Measurements from ENCODE around the gene RPL35. TPM values are rescaled to one million over a fixed set of nuclear protein-coding genes. Genes with fewer than 3 reads are reported as not detected.

Gene RPL35
- total RNA-seq, 1 donor from 2014 or later: 1,601 TPM

GRCh38 chr9:124877021-124877782 is 15.4 kb upstream of the RPL35 start:
- DNase-seq (ENCODE audit: low spot score): no peak

GRCh38 chr9:124875501-124875900 is 13.7 kb upstream of the RPL35 start:
- DNase-seq (ENCODE audit: low spot score): no peak

- DNase-seq (ENCODE audit: low spot score): no peak
Measured at GRCh38 chr9:124873664-124874063, 11.9 kb upstream of the RPL35 start.

DNA sequence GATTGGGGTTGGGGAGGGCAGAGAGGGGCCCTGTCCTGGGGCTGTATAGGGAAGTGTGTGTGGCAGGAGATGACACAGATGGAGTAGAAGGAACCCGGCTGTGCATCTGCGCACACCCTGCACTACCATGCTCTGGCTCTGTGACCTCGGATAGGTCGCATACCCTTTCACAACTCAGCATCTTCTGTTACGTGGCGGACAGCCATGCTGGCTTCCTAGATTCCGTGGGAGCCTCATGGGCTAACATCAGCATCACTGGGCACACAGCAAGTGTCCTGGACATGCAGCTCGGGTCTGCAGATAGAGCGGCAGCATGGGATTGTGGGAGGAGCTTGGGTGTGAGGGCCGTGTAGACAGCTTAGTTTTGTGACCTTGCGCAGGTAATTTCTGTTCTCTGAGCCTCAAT is 9.4 kb upstream of the RPL35 start:
- no peak for DNase-seq (ENCODE audit: low spot score)

GRCh38 chr9:124870723-124871122 is 9.0 kb upstream of the RPL35 start:
- DNase-seq (ENCODE audit: low spot score): no peak

DNA sequence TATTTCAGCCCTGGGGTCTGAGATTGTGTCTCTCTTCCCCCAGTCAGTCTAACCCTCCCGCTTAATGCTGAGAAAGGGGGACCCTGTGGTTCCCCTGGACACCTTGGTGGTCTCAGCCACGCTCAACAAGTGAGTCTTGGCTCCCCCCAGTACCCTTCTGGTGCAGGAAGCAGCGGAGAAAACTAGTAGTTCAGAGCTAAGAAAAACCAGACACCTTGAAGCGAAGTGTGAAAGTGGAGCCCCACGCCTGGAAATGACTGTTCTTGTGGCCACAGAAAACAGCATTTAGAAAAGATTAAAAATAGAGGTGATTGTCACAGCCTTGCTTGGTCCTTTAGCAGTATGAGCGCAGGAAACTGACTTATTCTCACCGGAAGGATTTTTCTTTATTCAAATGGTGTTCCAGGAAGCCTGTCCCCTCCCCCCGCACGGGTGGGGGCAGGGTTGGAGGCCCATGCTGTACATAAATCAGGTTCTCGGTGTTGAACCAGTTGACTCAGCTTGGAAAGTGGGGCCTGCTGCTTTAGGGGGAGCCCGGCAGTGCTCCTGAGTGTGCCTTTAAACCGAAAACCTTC is 8.3 kb upstream of the RPL35 start:
- peak; percentile 67 for DNase-seq (ENCODE audit: low spot score)

DNA sequence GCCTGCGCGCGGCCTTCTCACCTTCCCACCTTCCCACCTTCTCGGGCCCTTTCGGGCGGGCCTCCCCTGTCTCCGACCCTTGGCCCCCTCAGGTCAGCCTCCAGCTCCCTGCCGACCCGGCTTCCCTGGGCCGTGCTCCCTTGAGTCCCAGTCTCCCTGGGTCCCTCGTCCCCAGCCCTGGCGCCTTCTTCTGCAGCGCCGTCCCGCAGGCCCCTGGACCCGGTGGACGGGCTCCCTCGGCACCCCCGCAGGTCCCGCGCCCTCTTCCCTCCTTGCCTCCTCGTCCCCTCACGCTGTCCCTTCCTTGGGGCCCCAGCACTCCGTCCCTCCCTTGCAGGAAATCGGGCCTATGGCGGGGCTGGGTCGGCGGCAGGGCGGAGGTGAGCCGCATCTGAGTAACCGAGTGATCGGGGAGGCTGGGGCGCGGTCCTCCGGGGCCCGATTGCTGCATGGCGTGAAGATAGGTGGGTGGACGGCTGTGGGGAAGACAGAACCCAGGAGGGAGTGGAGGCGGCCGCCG is 7.8 kb upstream of the RPL35 start:
- DNase-seq (ENCODE audit: low spot score): no peak

DNA sequence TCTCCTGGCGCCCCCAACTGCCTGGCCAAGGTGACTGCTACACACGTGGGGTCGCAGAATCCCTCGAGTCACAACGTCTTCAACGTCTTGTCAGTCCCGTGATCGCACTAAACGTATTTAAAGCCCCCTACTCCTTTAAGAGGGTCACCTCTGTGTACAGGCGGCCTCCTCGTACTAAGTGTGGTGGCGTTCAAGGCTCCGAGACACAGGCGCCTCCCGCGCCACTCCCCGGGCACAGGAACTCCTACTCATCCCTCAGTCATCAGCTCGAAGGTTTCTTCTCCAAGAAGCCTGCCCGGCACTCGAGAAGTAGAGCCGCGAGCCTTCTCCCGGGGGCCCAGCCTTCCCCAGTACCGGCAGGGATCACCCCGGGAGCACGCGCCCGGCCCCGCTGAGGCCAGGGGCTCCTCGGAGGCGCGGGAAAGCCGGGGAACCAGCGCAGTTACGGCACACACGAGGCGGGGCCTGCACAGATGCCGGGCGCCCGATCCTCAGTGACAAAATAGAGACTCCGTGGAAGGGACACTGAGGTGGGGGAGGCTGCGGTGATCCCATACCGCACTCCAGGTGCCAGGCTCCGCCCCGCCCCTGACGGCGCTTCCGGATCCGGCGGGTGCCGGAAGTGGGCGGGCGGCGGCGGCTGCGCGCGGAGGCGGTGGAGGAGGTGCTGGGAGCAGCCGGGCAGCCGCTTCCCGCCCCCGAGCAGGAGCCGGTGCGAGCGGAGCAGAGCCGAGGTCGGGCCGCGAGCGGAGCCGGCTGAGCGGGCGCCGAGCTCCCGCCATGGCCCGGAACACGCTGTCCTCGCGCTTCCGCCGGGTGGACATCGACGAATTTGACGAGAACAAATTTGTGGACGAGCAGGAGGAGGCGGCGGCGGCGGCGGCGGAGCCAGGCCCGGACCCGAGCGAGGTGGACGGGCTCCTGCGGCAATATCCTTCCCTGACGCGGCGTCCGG is 7.0 kb upstream of the RPL35 start:
- DNase-seq (ENCODE audit: low spot score): peak; percentile 89

GRCh38 chr9:124863371-124863871 is 1.7 kb upstream of the RPL35 start:
- DNase-seq (ENCODE audit: low spot score): no peak

DNA sequence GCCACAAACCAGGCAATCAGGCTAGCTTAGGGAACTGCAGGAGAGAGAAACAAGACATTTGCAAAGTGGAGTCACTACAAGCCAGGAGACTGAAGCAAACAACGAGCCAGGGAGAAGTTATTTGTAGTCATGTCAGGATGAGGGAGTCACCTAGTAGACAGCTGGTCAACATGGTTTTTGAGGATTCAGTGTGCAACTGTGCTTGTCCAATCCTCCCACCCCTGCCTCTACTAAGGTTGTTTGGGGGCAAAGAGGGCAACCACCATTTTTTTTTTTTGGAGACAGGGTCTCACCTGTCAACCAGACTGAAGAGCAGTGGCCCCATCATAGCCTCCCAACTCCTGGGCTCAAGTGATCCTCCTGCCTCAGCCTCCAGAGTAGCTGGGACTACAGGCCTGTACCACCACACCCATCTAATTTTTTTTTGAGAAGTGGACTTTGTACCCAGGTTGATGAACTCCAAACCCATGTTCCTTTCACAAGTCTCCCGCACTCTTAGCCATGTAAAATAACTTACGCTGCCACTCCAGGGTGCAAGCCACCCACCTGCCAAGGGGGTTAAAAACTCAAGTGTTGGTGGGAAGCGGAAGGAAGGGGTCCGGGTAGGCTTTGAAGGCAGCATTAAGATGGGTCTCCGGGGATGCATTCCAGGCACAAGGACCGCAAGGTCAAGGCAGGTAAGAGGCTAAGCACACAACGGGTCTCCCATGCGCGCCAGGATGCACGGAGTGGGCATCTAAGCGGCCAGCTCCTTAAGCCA is 995 bp downstream of the RPL35 start:
- DNase-seq (ENCODE audit: low spot score): no peak

DNA sequence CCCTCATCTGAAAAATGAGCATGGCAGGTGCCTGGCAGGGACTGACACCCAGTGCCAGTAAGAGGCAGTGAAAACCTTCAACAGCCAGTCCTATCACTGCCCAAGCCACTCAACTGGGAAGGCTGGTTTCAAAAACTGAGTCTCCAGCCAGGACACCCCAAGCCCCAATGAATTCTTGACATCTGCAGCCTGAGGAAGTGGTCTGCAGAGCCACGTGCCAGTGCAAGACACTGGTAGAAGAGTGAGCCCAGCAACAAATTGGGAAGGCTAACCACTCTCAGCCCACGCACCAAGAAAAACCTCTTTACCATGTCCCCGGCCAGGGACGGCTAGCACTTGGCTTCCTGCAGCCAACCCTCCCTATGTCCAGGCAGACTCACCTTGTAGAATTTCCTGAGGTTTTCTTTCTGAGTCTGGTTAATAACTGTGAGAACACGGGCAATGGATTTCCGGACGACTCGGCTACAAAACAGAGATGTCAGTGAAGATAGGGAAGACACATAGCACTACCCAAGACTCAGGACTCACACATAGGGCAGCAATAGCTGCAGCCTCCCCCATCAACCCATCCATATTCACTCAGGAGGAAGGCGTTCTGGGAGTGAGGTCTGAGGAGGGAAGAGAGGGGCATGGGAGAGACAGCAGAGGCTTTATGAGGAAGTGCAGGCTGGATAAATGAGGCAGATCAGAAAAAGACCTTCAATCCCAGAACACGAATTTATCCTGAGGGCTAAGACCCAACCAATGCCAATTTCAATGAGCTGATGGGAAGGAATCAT is 1.8 kb downstream of the RPL35 start:
- no peak for DNase-seq (ENCODE audit: low spot score)

DNA sequence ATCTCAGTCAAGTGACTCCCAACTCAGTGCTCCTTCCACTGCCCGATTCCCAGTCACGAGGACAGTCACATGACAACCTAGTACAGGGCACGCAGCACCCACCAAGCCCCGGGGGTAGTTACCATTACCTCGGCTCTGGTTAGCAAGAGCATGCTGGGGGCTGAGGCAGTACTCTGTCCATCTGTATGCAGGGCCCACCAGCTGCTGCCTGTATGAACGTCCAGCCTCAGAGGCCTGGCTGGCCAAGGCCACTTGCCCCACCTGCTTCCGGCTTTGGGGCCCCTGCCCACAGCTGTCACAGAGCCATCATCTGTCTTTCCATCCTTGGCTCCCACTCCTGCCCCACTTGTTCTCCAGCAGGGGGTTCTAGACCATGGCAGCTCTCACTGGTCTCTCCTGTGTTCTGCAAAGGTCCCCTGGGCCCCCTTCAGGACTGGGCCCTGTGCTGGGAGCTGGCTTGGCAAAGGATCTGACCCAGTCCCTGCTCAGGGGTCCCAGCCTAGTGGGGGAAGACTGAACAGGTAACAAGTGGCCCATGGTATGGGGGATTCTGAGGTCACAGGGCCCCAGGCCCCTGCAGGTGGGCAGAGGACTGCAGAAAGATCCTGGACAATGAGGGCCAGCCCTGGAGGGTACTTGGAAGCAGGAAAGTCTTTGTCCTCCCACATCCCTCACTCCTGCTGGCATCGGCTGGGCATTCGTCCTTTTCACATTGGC is 3.3 kb downstream of the RPL35 start:
- DNase-seq (ENCODE audit: low spot score): no peak

- no peak for DNase-seq (ENCODE audit: low spot score)
Measured at GRCh38 chr9:124857533-124858162, 4.1 kb downstream of the RPL35 start.

DNA sequence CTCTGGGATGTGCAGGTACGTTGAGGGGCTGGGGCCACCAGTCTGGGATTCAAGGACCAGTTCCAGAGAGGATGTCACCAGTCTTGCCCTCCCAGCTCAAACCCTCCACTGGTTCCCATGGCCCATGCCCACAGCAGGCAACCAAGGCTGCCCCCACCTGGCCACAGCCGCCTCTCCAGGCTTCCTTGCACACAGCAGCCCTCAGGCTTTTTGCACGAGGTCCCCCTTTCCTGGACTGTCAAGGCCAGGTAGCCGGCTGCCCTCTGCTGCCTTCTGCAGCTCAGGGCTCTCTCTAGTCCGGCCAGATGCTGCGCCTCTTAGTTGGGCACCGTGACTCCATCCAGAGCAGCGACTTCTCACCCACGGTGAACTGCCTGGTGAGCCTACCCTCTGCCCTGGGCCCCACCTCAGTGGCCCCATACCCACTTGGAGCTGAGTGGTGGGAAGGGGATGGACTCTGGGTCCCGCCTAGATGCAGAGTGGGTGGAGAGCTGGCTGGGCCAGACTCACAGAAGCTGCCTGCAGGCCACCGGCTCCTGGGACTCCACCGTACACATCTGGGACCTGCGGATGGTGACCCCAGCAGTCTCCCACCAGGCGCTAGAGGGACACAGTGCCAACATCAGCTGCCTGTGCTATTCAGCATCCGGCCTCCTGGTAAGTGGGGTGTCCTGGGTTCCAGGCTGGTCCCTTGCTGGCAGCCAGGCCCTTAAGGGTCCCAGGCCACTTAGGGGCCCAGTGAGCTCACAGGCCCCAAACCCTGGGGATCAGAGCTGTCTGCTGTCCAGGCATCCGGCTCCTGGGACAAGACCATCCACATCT is 5.6 kb downstream of the RPL35 start:
- DNase-seq (ENCODE audit: low spot score): no peak

DNA sequence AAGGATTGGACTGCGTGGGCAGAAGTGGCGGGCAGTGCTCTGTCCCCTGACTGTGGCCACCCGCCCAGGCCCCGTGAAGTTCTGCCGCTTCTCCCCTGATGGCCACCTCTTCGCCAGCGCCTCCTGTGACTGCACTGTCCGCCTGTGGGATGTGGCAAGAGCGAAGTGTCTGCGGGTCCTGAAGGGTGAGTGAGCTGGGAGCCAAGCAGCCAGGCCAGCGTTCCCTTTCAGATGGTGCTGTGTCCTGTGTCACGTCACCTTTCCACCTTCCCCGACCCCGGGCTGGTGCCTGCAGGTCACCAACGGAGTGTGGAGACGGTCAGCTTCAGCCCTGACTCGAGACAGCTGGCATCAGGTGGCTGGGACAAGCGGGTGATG is 6.2 kb downstream of the RPL35 start:
- no peak for DNase-seq (ENCODE audit: low spot score)

DNA sequence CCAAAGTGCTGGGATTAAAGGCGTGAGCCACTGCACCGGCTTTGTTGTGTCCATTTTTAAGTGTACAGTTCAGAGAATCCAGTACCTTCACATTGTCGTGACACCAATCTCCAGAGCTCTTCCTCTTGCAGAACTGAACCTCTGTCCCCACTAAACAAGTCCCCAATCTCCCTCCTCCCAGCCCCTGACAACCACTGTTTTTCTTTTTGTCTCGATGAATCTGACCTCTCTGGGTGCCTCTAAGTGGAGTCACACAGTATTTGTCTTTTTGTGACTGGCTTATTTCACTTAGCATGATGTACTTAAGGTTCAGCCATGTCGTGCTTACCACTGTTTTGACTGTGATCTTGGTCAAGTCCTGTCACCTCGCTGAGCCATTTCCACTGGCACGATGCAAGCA is 6.9 kb downstream of the RPL35 start:
- DNase-seq (ENCODE audit: low spot score): no peak

- no peak for DNase-seq (ENCODE audit: low spot score)
Measured at GRCh38 chr9:124854161-124854560, 7.6 kb downstream of the RPL35 start.

DNA sequence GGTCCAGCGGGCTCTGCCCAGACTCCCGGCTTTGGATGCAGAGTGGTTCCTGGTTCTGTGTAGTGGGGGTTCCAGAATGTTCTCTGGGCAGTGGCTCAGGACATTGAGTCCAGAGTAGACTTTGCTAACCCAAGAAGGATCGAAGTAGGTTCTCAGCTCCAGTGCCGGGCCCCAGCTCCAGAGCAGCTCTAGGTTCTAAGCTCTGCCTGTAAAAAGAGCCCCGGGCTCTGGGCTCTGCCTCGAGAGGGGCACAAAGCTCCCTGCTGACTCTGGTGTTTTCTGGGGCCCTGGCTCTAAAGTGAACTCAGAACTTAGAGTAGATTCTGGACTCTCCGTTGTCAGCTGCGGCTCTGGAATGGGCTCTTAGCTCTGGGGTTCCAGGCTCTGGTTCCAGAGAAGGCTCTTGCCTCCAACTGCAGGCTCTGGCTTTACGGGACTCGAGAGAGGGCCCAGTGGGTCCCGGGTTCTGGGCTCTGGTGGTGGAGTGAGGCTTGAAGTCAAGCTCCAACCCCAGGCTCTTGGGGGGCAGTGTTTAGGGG is 8.1 kb downstream of the RPL35 start:
- no peak for DNase-seq (ENCODE audit: low spot score)
